ENCODE measurements around the gene MAP9.

- TF ChIP-seq CTCF (IDR thresholded peaks at IDR 0.05; ENCODE audit: low read depth, low read length) (no peak), EZH2phosphoT487 (IDR thresholded peaks at IDR 0.05; ENCODE audit: low read depth) (no peak)
These were observed 45.3 kb downstream of the MAP9 start for GRCh38 chr4:155331478-155331877.
